ENCODE results near the gene CEP68.

The CEP68 gene

DNA sequence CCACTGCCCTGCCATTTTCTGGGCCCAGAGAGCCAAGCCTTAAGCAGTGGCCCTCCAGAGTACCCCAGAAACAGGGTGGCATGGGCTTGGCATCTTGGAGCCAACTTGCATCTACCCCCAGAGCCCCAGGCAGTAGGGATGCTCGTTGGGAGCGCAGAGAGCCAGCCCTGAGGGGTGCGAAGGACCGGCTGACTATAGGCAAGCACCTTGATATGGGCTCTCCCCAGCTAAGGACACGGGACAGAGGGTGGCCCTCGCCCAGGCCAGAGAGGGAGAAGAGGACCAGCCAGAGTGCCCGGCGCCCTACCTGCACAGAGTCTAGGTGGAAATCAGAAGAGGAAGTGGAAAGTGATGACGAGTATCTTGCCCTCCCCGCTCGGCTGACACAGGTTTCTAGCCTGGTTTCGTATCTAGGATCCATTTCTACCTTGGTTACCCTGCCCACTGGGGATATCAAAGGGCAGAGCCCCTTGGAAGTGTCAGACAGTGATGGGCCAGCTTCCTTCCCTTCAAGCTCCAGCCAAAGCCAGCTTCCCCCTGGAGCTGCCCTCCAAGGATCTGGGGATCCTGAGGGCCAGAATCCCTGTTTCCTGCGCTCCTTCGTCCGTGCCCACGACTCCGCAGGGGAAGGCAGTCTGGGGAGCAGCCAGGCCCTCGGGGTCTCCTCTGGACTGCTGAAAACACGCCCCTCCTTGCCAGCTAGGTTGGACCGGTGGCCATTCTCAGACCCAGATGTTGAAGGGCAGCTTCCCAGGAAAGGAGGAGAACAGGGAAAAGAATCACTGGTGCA lies 16.2 kb downstream of the CEP68 start:
- DNase-seq: no peak
- Histone ChIP-seq H3K4me1 (no peaks in the 10 kb centered on the region; the same call in 1 of the 2 replicates), H3K36me3 (peaks cover 15% of the 10 kb centered on the region)

GRCh38 chr2:65073879-65074565 lies 17.8 kb downstream of the CEP68 start:
- no peak for DNase-seq
- H3K9me3 ChIP-seq: no peaks in the 10 kb centered on the region
- no peaks in the 10 kb centered on the region for H3K27me3 ChIP-seq
- H3K36me3 ChIP-seq: peaks cover 15% of the 10 kb centered on the region
- no peaks in the 10 kb centered on the region; the same call in 1 of the 2 replicates for H3K4me1 ChIP-seq
- no peak overlapping the region for H3K4me3 ChIP-seq (ENCODE audit: low read depth, low read length)
- TF ChIP-seq, protein P1, sequence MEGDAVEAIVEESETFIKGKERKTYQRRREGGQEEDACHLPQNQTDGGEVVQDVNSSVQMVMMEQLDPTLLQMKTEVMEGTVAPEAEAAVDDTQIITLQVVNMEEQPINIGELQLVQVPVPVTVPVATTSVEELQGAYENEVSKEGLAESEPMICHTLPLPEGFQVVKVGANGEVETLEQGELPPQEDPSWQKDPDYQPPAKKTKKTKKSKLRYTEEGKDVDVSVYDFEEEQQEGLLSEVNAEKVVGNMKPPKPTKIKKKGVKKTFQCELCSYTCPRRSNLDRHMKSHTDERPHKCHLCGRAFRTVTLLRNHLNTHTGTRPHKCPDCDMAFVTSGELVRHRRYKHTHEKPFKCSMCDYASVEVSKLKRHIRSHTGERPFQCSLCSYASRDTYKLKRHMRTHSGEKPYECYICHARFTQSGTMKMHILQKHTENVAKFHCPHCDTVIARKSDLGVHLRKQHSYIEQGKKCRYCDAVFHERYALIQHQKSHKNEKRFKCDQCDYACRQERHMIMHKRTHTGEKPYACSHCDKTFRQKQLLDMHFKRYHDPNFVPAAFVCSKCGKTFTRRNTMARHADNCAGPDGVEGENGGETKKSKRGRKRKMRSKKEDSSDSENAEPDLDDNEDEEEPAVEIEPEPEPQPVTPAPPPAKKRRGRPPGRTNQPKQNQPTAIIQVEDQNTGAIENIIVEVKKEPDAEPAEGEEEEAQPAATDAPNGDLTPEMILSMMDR (IDR thresholded peaks at IDR 0.05; ENCODE audit: low read depth, low read length): no peak

More for the DNA sequence above, 16.2 kb downstream of the CEP68 start:
- TF ChIP-seq, protein P1 (IDR thresholded peaks at IDR 0.05; ENCODE audit: low read depth, low read length): no peak
- Histone ChIP-seq H3K4me3 (ENCODE audit: low read depth, low read length) (no peak overlapping the region), H3K27me3 (no peaks in the 10 kb centered on the region), H3K9me3 (no peaks in the 10 kb centered on the region)

DNA sequence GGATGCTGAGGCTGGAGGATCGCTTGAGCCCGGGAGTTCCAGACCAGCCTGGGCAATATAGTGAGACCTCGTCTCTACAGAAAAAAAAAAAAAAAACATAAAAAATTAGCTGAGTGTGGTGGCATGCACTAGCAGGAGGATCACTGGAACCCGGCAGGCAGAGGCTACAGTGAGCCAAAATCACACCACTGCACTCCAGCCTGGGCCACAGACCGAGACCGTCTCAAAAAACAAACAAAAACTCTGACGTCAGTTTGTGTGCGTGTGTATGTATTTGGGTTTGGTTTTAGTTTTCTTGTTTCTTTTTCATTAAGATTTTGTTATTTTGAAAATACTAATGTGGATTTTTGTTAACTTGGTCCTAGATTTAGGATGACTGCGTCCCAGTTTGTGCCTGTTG lies 19.0 kb downstream of the CEP68 start:
- TF ChIP-seq, protein P1 (IDR thresholded peaks at IDR 0.05; ENCODE audit: low read depth, low read length): no peak
- Histone ChIP-seq H3K4me3 (ENCODE audit: low read depth, low read length) (no peak overlapping the region), H3K9me3 (no peaks in the 10 kb centered on the region), H3K27me3 (no peaks in the 10 kb centered on the region), H3K36me3 (peaks cover 15% of the 10 kb centered on the region), H3K4me1 (no peaks in the 10 kb centered on the region; the same call in 1 of the 2 replicates)
- DNase-seq: no peak

DNA sequence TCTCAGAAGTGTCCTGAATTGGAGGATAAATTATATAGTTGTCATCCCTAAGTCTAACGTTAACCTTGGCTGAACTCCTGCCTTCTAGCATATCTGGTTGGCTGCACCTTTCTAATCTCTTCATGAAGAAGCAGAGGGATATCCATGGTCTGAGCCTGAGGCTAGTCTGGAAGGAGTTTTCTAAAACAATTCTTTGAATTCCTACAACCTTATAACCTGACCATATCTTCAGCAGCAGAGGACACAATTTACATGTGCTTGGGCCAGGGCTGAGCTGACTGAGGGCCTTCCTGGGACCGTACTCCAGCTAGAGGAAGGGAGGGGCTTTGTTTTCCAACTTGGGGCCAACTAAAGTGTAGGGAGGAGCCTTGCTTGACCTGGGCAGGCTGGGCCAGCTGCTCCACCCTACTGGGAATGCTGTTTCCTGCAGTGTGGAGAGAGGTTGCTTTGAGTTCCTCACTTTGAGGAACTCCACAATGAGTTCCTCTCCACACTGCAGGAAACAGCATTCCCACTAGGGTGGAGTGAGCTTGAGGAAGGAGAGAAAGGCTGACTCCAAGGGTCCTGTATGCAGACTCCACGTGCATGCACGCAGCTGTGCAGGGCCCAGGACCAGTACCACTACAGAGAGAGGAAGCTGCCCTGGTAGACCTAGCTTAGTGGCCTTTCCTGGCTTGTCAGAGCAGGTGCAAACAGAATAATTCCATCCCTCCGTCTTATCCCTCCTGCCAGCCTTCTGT lies 19.6 kb downstream of the CEP68 start:
- Histone ChIP-seq H3K27me3 (no peaks in the 10 kb centered on the region), H3K9me3 (no peaks in the 10 kb centered on the region), H3K4me1 (no peaks in the 10 kb centered on the region; the same call in 1 of the 2 replicates), H3K4me3 (ENCODE audit: low read depth, low read length) (no peak overlapping the region), H3K36me3 (peaks cover 15% of the 10 kb centered on the region)
- DNase-seq: no peak
- TF ChIP-seq, protein P1 (IDR thresholded peaks at IDR 0.05; ENCODE audit: low read depth, low read length): no peak

GRCh38 chr2:65076345-65076710 lies 20.1 kb downstream of the CEP68 start:
- H3K9me3 ChIP-seq: no peaks in the 10 kb centered on the region
- no peaks in the 10 kb centered on the region for H3K27me3 ChIP-seq
- no peak overlapping the region for H3K4me3 ChIP-seq (ENCODE audit: low read depth, low read length)
- H3K4me1 ChIP-seq: no peaks in the 10 kb centered on the region; the same call in 1 of the 2 replicates
- DNase-seq: no peak
- TF ChIP-seq, protein P1 (IDR thresholded peaks at IDR 0.05; ENCODE audit: low read depth, low read length): no peak
- peaks cover 14% of the 10 kb centered on the region for H3K36me3 ChIP-seq

All from BE2C (cell line).